ENCODE results near the gene LRMDA. TPM values are rescaled to one million over a fixed set of nuclear protein-coding genes. Genes with fewer than 3 reads are reported as not detected.

The LRMDA gene
- total and polyA plus RNA-seq, 7 donors: 2.8 to 22.2 (median 9.0) TPM

- no peak for TF ChIP-seq POLR2AphosphoS5 (IDR thresholded peaks at IDR 0.05)
- no peak for TF ChIP-seq CTCF (IDR thresholded peaks at IDR 0.05)
- no peak for TF ChIP-seq EP300 (IDR thresholded peaks at IDR 0.05)
- TF ChIP-seq POLR2A (IDR thresholded peaks at IDR 0.05): no peak
- Histone ChIP-seq H3K36me3 (no peaks in the 10 kb centered on the region), H3K4me1 (peaks cover 0 to 8% (median 8%) of the 10 kb centered on the region in 4 donors), H3K4me3 (no peak overlapping the region), H3K27me3 (no peaks in the 10 kb centered on the region), H3K27ac (peak overlapping the region in 1 of 4 donors; percentile 33), H3K9me3 (no peaks in the 10 kb centered on the region)
- WGBS, 2 donors: 74 to 88% methylated on average over 7 of the region's 7 CpGs
- intact Hi-C loops (cut with DNase I): no loop called here
- DNase-seq: no peak
These were observed 44.2 kb downstream of the LRMDA start for GRCh38 chr10:75475460-75476182.

- no peak for DNase-seq
- Histone ChIP-seq H3K4me3 (no peak overlapping the region), H3K27ac (no peak overlapping the region), H3K36me3 (no peaks in the 10 kb centered on the region), H3K27me3 (no peaks in the 10 kb centered on the region), H3K4me1 (no peaks in the 10 kb centered on the region), H3K9me3 (no peaks in the 10 kb centered on the region)
- intact Hi-C loops (cut with DNase I): no loop called here
- TF ChIP-seq POLR2A (IDR thresholded peaks at IDR 0.05) (no peak), POLR2AphosphoS5 (IDR thresholded peaks at IDR 0.05) (no peak), CTCF (IDR thresholded peaks at IDR 0.05) (no peak), EP300 (IDR thresholded peaks at IDR 0.05) (no peak)
These were observed 45.1 kb downstream of the LRMDA start for GRCh38 chr10:75476569-75476968.

GRCh38 chr10:75476985-75477384 is 45.6 kb downstream of the LRMDA start:
- Histone ChIP-seq H3K27me3 (no peaks in the 10 kb centered on the region), H3K4me3 (no peak overlapping the region), H3K27ac (no peak overlapping the region), H3K4me1 (no peaks in the 10 kb centered on the region), H3K36me3 (no peaks in the 10 kb centered on the region), H3K9me3 (no peaks in the 10 kb centered on the region)
- no peak for DNase-seq
- WGBS, 2 donors: 96 to 98% methylated on average over 3 of the region's 3 CpGs
- TF ChIP-seq POLR2AphosphoS5 (IDR thresholded peaks at IDR 0.05): no peak
- intact Hi-C loops (cut with DNase I): no loop called here

GRCh38 chr10:75477680-75478079 is 46.3 kb downstream of the LRMDA start:
- no peak overlapping the region for H3K4me3 ChIP-seq

GRCh38 chr10:75480374-75480773 is 49.0 kb downstream of the LRMDA start:
- intact Hi-C loops (cut with DNase I): no loop called here
- Histone ChIP-seq H3K27me3 (no peaks in the 10 kb centered on the region), H3K4me1 (no peaks in the 10 kb centered on the region), H3K9me3 (no peaks in the 10 kb centered on the region), H3K36me3 (no peaks in the 10 kb centered on the region), H3K27ac (no peak overlapping the region), H3K4me3 (no peak overlapping the region)
- DNase-seq: no peak
- WGBS, 2 donors: 90 to 97% methylated on average over 3 of the region's 3 CpGs
- no peak for TF ChIP-seq EP300 (IDR thresholded peaks at IDR 0.05)
- no peak for TF ChIP-seq POLR2A (IDR thresholded peaks at IDR 0.05)
- TF ChIP-seq POLR2AphosphoS5 (IDR thresholded peaks at IDR 0.05): no peak
- TF ChIP-seq CTCF (IDR thresholded peaks at IDR 0.05): no peak

More at GRCh38 chr10:75477680-75478079, 46.3 kb downstream of the LRMDA start:
- Histone ChIP-seq H3K36me3 (no peaks in the 10 kb centered on the region), H3K9me3 (no peaks in the 10 kb centered on the region), H3K4me1 (no peaks in the 10 kb centered on the region), H3K27ac (no peak overlapping the region), H3K27me3 (no peaks in the 10 kb centered on the region)
- TF ChIP-seq EP300 (IDR thresholded peaks at IDR 0.05) (no peak), POLR2A (IDR thresholded peaks at IDR 0.05) (no peak), CTCF (IDR thresholded peaks at IDR 0.05) (no peak)
- intact Hi-C loops (cut with DNase I): no loop called here
- no peak for DNase-seq
- WGBS, 2 donors: 86% methylated on average over 4 of the region's 4 CpGs

Data from sigmoid colon (tissue), 7 donors.